ENCODE results near the gene PYGB.

The PYGB gene

DNA sequence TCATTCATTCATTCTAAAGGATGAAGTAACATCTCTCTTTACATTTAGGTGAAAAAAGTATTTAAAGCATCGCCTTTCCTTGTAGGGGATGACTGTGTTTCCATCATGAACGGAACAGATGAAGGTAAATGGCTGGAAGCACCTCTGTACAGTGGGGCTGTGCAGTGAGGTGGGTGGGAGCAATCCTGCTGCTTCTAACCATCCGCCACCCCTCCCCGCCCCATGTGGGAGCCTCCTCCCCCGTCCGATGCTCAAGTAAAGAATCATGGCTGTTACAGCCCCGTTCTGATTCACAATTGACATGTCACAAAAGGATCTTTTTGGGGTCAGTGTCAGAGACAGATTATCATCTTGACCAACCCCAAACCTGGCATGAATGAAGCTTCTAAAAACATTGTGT lies 33.1 kb upstream of the PYGB start:
- no peak for TF ChIP-seq CTCF (IDR thresholded peaks at IDR 0.05; ENCODE audit: low read depth, low read length, missing control alignments)
- no peak overlapping the region for H3K4me3 ChIP-seq (ENCODE audit: low read depth, low read length)
- in situ Hi-C loops (cut with HindIII; ENCODE audit: low sequenced_read_pairs): loop anchor here (5.0 kb wide), 1 partner anchor 37 kb away; no protein-coding TSS in a partner anchor
- no peak for DNase-seq (ENCODE audit: low read depth)

DNA sequence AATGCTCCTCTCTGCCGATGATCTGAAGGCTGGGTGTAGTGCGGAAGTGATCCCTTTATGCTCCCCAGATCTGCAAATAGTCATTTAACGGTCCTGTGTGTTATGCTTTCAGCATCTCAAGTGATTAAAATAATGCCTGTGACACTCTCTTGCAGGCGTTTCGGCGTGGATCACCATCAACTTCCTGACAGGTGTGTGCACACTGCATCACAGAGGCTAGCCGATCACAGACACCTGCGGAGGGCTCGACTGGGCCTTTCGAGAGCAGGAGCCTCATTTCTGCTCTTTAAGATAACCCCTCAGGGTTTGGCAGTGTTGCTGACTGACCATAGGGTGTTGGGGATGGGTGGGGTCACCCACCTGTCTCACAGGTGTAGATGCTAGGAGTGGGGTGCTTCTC lies 32.4 kb upstream of the PYGB start:
- no peak overlapping the region for H3K4me3 ChIP-seq (ENCODE audit: low read depth, low read length)
- no peak for TF ChIP-seq CTCF (IDR thresholded peaks at IDR 0.05; ENCODE audit: low read depth, low read length, missing control alignments)
- in situ Hi-C loops (cut with HindIII; ENCODE audit: low sequenced_read_pairs): no loop called here
- DNase-seq (ENCODE audit: low read depth): no peak

DNA sequence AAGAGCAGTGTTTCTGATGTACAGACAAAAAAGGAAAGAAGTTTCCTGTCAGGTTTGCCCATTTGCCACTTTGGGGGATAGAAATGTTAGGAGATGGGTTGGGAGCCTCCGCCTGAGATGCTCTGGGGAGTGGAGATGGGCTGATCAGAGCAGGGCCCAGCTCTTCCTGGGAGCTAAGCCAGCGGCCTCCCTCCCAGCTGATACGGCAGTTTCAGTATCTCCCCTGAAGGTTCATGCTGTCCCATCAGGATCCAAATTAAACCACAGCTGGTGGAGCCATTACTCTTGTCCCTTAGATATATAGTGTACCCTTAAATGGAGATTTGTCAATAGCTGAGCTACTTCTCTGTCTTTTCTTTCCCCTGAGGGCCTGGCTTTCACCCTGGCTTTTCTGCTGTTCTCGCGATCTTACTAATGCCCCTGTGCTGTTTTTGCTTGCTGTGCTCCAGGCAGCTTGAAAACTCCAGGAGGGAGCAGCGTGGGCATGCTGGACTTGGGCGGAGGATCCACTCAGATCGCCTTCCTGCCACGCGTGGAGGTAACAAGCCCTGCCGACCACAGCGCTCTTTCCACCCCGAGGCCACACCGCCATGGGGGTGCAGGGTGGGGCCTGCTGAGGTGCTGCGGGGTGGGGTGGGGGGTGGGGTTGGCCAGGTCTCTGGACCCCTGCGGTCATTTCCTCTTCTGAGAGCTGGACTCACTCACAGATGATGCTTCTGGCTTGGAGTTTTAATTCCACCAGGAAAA lies 31.5 kb upstream of the PYGB start:
- in situ Hi-C loops (cut with HindIII; ENCODE audit: low sequenced_read_pairs): no loop called here

GRCh38 chr20:25217161-25218108 lies 30.4 kb upstream of the PYGB start:
- in situ Hi-C loops (cut with HindIII; ENCODE audit: low sequenced_read_pairs): no loop called here
- no peak for DNase-seq (ENCODE audit: low read depth)
- H3K4me3 ChIP-seq (ENCODE audit: low read depth, low read length): no peak overlapping the region
- TF ChIP-seq CTCF (IDR thresholded peaks at IDR 0.05; ENCODE audit: low read depth, low read length, missing control alignments): no peak

More for the DNA sequence above, 31.5 kb upstream of the PYGB start:
- no peak for TF ChIP-seq CTCF (IDR thresholded peaks at IDR 0.05; ENCODE audit: low read depth, low read length, missing control alignments)
- DNase-seq (ENCODE audit: low read depth): no peak
- no peak overlapping the region for H3K4me3 ChIP-seq (ENCODE audit: low read depth, low read length)

DNA sequence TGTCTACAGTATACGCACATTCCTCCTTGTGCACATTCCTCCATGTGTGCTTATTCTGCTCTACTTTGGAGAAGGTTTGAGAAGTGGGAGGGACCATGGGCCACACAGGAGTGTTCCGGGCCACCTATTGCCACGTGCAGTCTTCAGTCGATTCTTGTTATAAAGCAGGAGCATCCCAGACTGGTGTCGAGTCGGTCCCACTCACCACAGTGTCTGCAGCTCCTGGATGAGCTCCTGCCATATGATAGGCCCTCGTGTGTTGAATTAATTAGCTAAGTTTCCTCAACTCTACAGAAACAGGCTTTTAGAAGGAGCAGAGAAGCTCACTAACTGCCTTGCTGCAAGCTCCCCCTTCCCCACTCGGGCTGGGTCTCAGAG lies 29.8 kb upstream of the PYGB start:
- TF ChIP-seq CTCF (IDR thresholded peaks at IDR 0.05; ENCODE audit: low read depth, low read length, missing control alignments): no peak
- in situ Hi-C loops (cut with HindIII; ENCODE audit: low sequenced_read_pairs): no loop called here
- H3K4me3 ChIP-seq (ENCODE audit: low read depth, low read length): no peak overlapping the region
- DNase-seq (ENCODE audit: low read depth): no peak

- no peak for DNase-seq (ENCODE audit: low read depth)
- no peak for TF ChIP-seq CTCF (IDR thresholded peaks at IDR 0.05; ENCODE audit: low read depth, low read length, missing control alignments)
- no peak overlapping the region for H3K4me3 ChIP-seq (ENCODE audit: low read depth, low read length)
- in situ Hi-C loops (cut with HindIII; ENCODE audit: low sequenced_read_pairs): no loop called here
Observed at GRCh38 chr20:25218492-25218891, 29.4 kb upstream of the PYGB start.
